ENCODE results near the gene ADGRB3.
"Not testable (repeated sequence)": the region's sequence is repeated elsewhere in the genome, so short reads cannot be mapped to it uniquely, and the experiment has no call there.

Gene ADGRB3

DNA sequence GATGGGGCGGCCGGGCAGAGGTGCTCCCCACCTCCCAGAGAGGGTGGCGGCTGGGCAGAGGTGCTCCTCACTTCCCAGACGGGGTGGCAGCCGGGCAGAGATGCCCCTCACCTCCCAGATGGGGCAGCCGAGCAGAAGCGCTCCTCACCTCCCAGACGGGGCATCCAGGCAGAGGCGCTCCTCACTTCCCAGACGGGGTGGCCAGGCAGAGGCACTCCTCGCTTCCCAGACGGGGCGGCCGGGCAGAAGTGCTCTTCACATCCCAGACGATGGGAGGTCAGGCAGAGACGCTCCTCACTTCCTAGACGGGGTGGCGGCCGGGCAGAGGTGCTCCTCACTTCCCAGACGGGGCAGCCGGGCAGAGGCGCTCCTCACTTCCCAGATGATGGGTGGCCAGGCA lies 798.0 kb downstream of the ADGRB3 start:
- not testable (repeated sequence) for DNase-seq (ENCODE audit: low read depth)

DNA sequence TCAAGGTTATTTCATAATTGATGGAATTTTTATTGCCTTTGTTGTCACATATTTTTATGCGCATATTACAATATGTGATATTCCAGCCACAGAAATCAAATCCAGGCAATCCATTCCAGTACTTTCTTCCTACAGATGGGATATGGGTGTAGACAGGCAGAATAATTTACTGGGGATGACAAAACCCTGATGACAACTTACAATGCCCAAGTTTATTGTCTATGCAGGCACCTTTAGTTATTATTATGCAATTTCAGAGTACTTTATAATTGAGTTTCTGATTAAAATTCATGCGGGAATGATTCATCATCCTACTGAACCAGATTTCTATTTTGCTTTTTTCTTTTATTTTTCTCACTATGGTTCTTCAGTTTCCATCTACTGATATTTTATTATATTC lies 803.0 kb downstream of the ADGRB3 start:
- no peak for DNase-seq (ENCODE audit: low read depth)
